HG02763 (cell line): ENCODE measurements around the gene GRAMD1B.
A peak's percentile ranks its signal among the peaks of the same experiment; 100 is the strongest.

Experiments used
- ATAC-seq: cut with Tn5 transposase; IDR thresholded peaks from one replicate; pipeline ENCODE4 v1.9.1; 2021; ENCODE audit warnings: mild to moderate bottlenecking, moderate library complexity; ENCODE audit not compliant: unreplicated experiment

The GRAMD1B gene

GRCh38 chr11:123527526-123527925 is 97.5 kb downstream of the GRAMD1B start:
- ATAC-seq = no peak

GRCh38 chr11:123527947-123528346 is 97.9 kb downstream of the GRAMD1B start:
- ATAC-seq = no peak

- no peak for ATAC-seq
Observed at GRCh38 chr11:123531325-123531724, 101.3 kb downstream of the GRAMD1B start.

- ATAC-seq = no peak
Observed at GRCh38 chr11:123532131-123532530, 102.1 kb downstream of the GRAMD1B start.

GRCh38 chr11:123535401-123535800 is 105.3 kb downstream of the GRAMD1B start:
- ATAC-seq = no peak

GRCh38 chr11:123536690-123537437 is 106.8 kb downstream of the GRAMD1B start:
- ATAC-seq = no peak

- ATAC-seq = no peak
Observed at GRCh38 chr11:123537726-123538125, 107.7 kb downstream of the GRAMD1B start.

GRCh38 chr11:123543797-123544196 is 113.7 kb downstream of the GRAMD1B start:
- ATAC-seq = no peak

GRCh38 chr11:123544631-123545375 is 114.7 kb downstream of the GRAMD1B start:
- ATAC-seq = no peak

GRCh38 chr11:123545726-123546270 is 115.7 kb downstream of the GRAMD1B start:
- no peak for ATAC-seq

- ATAC-seq = no peak
Observed at GRCh38 chr11:123546515-123546914, 116.4 kb downstream of the GRAMD1B start.

GRCh38 chr11:123547180-123547579 is 117.1 kb downstream of the GRAMD1B start:
- ATAC-seq = peak; percentile 79

GRCh38 chr11:123548774-123549173 is 118.7 kb downstream of the GRAMD1B start:
- ATAC-seq = no peak

GRCh38 chr11:123549926-123550917 is 120.2 kb downstream of the GRAMD1B start:
- ATAC-seq = no peak

- ATAC-seq = no peak
Observed at GRCh38 chr11:123551079-123551478, 121.0 kb downstream of the GRAMD1B start.

GRCh38 chr11:123556633-123557032 is 126.6 kb downstream of the GRAMD1B start:
- ATAC-seq = no peak

- ATAC-seq = no peak
Observed at GRCh38 chr11:123558536-123559315, 128.7 kb downstream of the GRAMD1B start.

GRCh38 chr11:123559523-123559955 is 129.5 kb downstream of the GRAMD1B start:
- ATAC-seq = no peak

GRCh38 chr11:123560006-123560405 is 129.9 kb downstream of the GRAMD1B start:
- no peak for ATAC-seq

- ATAC-seq = no peak
Observed at GRCh38 chr11:123561431-123561800, 131.3 kb downstream of the GRAMD1B start.
